GM19468 (cell line): ENCODE measurements around the gene OR10G2.
"Not testable (repeated sequence)": the region's sequence is repeated elsewhere in the genome, so short reads cannot be mapped to it uniquely, and the experiment has no call there.

Experiments
- ATAC-seq: cut with Tn5 transposase; IDR thresholded peaks from one replicate; pipeline ENCODE4 v1.9.1; 2021; ENCODE audit warnings: mild to moderate bottlenecking, moderate library complexity, moderate number of reproducible peaks; ENCODE audit not compliant: unreplicated experiment; ENCODE audit errors: extremely low read depth

Gene OR10G2

DNA sequence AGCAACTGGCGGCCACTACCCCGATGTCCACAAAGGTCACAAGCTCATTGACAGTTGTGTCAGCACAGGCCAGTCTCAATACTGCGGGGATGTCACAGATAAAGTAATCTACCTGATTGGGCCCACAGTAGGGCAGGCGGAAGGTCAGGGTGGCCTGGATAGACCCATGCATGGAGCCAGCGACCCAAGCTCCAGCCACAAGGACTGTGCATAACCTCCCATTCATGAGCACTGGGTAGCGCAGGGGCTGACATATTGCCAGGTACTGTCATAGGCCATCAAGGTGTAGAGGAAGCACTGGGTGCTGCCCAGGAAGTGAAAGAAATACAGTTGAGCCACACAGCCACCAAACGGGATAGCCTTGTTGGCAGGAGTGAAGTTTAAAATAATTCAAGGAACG, 32.6 kb downstream of the OR10G2 start:
- not testable (repeated sequence) for ATAC-seq

DNA sequence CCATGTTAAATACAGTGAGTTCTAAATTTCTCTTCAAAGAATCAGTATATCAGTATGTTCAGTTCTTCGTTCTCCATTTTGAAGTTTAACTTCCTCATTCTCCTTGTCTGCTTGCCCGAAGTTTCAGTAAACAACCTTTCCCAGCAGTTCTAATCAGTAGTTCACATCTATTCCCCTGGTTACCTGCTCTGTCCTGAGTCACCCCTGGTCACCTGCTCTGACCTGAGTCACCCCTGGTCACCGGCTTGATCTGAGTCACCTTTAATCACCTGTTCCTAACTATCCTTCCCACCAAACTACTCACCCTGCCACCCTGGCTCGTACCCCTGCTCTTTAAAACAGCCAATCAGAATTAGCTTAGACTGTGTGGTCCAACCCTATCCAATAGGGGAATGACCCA, 45.4 kb downstream of the OR10G2 start:
- no peak for ATAC-seq
